GM19240 (cell line): ENCODE data around the gene HYLS1.
A peak's percentile ranks its signal among the peaks of the same experiment; 100 is the strongest.
"Not testable (repeated sequence)": the region's sequence is repeated elsewhere in the genome, so short reads cannot be mapped to it uniquely, and the experiment has no call there.

Experiments
- DNase-seq: peaks from one replicate; pipeline ENCODE4 v3.0.0; 2011; ENCODE audit warnings: low spot score; ENCODE audit not compliant: insufficient read length

Gene HYLS1

DNA sequence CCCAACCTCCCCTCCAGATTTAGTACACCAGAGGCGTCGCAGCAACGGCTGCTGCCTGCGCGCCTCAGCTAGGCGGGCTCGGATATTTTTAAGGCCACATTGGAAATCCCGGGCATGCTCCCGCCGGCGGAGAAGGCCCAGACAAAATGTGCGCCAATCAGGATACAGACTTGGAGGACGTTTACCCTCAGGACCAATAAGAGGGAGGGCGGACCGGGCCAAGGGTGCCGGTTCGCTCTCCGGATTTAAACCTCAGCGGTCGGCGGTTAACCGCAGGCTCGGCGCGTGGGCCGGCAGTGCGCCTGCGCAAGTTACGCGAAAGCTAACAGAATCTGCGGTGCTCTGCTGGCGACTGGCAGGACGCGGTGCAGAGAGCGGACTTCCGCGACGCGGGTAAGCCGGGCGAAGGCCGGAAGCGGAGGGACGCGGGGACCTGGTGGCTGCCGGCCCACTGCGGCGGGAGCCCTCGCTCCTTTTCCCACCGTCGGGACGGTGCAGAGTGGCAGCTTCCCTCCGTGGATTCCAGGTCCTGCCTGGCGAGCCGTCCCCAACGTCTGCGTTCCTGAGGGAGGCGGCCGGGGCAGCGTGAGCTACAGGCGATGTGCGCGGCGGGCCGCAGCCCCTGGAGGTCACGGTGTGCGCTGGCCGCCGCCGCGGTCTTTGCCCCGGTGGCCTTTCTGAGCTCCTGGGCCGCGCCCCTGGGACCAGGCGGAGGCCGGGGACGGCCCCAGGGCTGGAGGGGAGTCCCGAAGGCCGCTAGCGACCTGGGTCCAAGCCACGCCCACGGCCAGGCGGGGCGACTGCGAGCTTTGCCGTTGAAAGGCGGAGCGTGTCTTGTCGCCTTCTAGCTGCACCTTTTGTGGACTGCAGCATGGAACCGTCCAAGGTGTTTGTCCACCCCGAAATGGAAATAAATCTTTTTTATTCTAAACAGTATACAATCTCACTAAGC, at the start of gene HYLS1:
HYLS1 (plus strand) TSS at position 296 of the 952 bp plus-strand sequence. CDS start 11,701 bp downstream, outside the sequence.
- DNase-seq = peak; percentile 82

- DNase-seq = no peak
Observed at GRCh38 chr11:125842321-125842948, 45.0 kb upstream of the HYLS1 start.

- no peak for DNase-seq
Observed at GRCh38 chr11:125846188-125846587, 41.3 kb upstream of the HYLS1 start.

GRCh38 chr11:125857670-125858069, 29.8 kb upstream of the HYLS1 start:
- not testable (repeated sequence) for DNase-seq

- DNase-seq = not testable (repeated sequence)
Observed at GRCh38 chr11:125862786-125863185, 24.7 kb upstream of the HYLS1 start.

- not testable (repeated sequence) for DNase-seq
Observed at GRCh38 chr11:125865354-125865753, 22.1 kb upstream of the HYLS1 start.

DNA sequence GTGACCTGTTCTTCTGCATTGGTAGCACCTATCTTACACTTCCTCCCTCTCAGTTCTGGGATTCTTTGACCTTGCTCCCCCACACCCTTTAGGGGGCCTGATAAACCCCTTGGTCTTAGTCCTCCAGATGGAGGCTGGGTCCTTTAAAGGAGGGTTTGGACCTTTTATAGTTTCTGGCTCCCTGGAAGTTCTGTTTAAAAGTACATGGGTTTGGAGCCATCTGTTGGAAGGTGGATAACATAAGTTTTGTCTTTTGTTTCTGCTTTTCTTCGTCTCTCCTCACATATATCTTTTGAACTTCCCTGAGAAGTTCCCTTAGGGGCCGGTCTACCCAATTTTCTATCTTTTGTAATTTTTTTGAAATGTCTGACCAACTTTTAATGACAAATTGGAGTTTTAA, 17.9 kb upstream of the HYLS1 start:
- no peak for DNase-seq

DNA sequence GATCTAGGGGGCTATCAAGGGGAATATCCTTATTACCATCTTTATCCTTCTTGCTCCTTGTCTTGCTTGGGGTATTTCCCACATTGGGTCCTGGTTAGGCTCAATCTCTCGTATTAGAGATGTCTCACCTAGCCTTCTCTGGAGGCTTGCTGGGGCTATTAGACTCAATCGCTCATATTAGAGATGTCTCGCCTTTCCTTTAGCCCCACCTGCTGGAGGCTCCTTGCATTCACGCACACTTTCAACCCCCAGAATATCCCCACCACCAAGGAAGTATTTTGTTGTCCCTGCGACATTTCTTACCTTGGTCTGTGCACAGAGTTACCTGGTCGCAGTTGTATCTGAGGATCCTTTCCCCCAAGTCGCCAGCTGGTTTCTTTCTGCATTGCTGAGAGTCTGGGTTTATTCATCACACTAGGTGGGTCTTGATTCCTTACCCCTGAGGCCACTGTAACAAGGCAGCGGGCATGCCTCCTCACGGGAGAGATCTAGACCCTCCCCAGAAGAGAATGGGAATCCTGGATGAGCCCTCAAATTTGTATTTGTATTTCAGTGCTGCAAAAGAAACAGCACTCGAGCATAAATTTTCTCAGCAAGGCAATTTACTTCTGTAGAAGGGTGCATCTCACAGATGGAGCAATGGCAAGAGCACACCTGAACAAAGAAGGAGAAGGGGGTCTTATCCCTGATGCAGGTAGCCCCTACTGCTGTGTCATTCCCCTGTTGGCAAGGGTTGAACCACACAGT, 15.9 kb upstream of the HYLS1 start:
- no peak for DNase-seq

- DNase-seq = no peak
Observed at GRCh38 chr11:125872138-125872491, 15.4 kb upstream of the HYLS1 start.

GRCh38 chr11:125873881-125874555, 13.4 kb upstream of the HYLS1 start:
- DNase-seq = no peak

GRCh38 chr11:125874556-125875124, 12.8 kb upstream of the HYLS1 start:
- DNase-seq = peak; percentile 26

GRCh38 chr11:125881291-125881690, 6.2 kb upstream of the HYLS1 start:
- no peak for DNase-seq

- no peak for DNase-seq
Observed at GRCh38 chr11:125883375-125883774, 4.1 kb upstream of the HYLS1 start.

- DNase-seq = no peak
Observed at GRCh38 chr11:125886997-125887372, 483 bp upstream of the HYLS1 start.

DNA sequence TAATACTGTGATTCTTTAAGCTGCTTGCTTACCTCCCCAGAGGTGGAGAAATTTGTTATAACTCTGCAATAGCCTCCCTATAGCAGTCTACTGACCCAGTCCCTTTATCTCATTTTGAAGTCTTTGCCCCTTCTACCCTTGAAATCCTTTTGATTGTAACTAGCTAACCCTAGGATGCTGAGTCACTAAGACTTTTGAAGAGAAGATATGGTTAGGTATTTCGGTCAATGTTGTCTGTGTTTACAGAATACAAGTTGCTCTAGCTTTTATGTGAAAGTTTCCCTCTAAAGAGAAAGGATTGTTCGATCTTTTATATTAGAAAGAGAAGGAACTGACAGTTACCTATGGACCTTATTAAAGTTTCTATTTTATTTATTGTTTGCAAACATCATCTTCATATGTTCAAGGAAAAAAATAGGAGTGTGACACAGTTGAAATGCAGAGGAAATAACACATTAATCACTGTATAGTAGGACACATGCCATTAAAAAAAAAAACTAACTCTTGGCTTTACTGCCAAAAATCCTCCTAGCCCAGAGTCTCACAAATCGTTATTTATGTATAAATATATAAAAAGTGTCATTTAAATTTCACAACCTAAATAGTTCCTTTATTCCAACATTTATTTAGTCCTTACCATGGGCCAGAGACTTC, 3.1 kb downstream of the HYLS1 start:
- no peak for DNase-seq

DNA sequence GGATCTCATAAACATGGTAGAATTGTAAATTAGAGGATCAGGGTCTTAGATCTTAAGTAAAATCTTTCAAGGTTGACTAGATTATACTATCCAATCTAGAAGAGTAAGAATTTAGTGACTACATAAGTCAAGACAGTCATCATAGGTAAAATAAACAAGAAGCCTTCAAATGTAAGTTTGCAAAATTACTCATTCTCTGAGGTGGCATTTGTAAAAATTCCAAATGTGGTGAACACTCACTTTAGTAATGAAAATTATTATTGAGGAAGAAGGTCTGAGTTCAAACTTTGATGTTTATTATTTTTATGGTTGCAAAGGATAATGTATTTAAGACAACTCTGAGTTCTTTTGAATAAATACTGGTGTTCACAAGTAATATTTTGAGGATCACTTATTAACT, 4.6 kb downstream of the HYLS1 start:
- no peak for DNase-seq

GRCh38 chr11:125892994-125893393, 5.5 kb downstream of the HYLS1 start:
- no peak for DNase-seq

- no peak for DNase-seq
Observed at GRCh38 chr11:125901872-125902271, 14.4 kb downstream of the HYLS1 start.

GRCh38 chr11:125902277-125902926, 14.9 kb downstream of the HYLS1 start:
- no peak for DNase-seq
